Body of pancreas (tissue), 4 donors: ENCODE data around the gene EYS. TPM values are rescaled to one million over a fixed set of nuclear protein-coding genes. Genes with fewer than 3 reads are reported as not detected.

Experiments used
- ATAC-seq: fragments of 150-250 bp; one replicate; pipeline ENCODE4 v1.9.1; 2016
- DNase-seq, 4 donors: peaks; one replicate each; pipeline ENCODE4 v3.0.0-alpha.2; 2019
- H3K27ac ChIP-seq, 4 donors: fragments of 200-600 bp; sonication (generic); 1 replicate in 3 of 4; 2 replicates in 1 of 4; pipeline versions ENCODE4 v1.5.1 to v1.6.1; 2016 to 2019; ENCODE audit warnings: mild to moderate bottlenecking in 1 of 4, mixed read lengths in 1 of 4, moderate library complexity in 1 of 4
- H3K27me3 ChIP-seq, 2 donors: fragments of 200-600 bp; sonication (generic); one replicate each; pipeline ENCODE4 v1.6.0; 2016; ENCODE audit warnings: mild to moderate bottlenecking in 1 of 2
- H3K36me3 ChIP-seq, 2 donors: fragments of 200-600 bp; sonication (generic); replicated peaks in 1 of 2; 2 replicates each; pipeline ENCODE4 v1.5.1; 2016; ENCODE audit warnings: low read depth in 2 of 2; ENCODE audit not compliant: insufficient read depth in 1 of 2
- H3K4me1 ChIP-seq: fragments of 200-600 bp; sonication (generic); one replicate; pipeline ENCODE4 v1.6.0; 2016
- H3K4me3 ChIP-seq, 2 donors: fragments of 200-600 bp; sonication (generic); 1 replicate in 1 of 2; 2 replicates in 1 of 2; pipeline ENCODE4 v1.5.1; 2016 to 2019
- H3K9me3 ChIP-seq, 3 donors: fragments of 200-600 bp; sonication (generic); 1 replicate in 2 of 3; 2 replicates in 1 of 3; pipeline ENCODE4 v1.5.1; 2016
- CTCF ChIP-seq, 7 experiments: fragments of 450-650 bp in 4 of 7; fragments of 200-600 bp in 3 of 7; sonication (generic) in 3 of 7; IDR thresholded peaks; one replicate each; pipeline ENCODE4 v1.5.1; 2016 to 2019; ENCODE audit warnings: antibody characterized with exemption in 7 of 7
- POLR2A ChIP-seq, 3 donors: fragments of 450-650 bp; IDR thresholded peaks; one replicate each; pipeline ENCODE4 v1.6.1; 2016; ENCODE audit warnings: antibody characterized with exemption in 3 of 3, mild to moderate bottlenecking in 2 of 3
- WGBS, 2 donors: methylation state at CpG; one replicate each; pipeline ENCODE4 v1.1.5; 2017; 5-methylcytosine and 5-hydroxymethylcytosine counted together
- intact Hi-C: fragments of 100-400 bp; cut with DNase I; formaldehyde crosslinking; loops from one replicate; pipeline ENCODE4 v1.15.1; 2023
- total RNA-seq, 2 donors: library from RNA; depleted of rRNA; stranded (reverse); fragments of >200 nt; gene quantifications; one replicate each; pipeline ENCODE4 v1.1.0, GENCODE V29; 2016

Gene EYS
- total RNA-seq, 2 donors from 2014 or later: 0.26 TPM; not detected in 1

- TF ChIP-seq POLR2A (IDR thresholded peaks at IDR 0.05) (no peak), CTCF (IDR thresholded peaks at IDR 0.05) (no peak)
- ATAC-seq (no peak), DNase-seq (no peak)
- H3K36me3 ChIP-seq: no peaks in the 10 kb centered on the region
- H3K27ac ChIP-seq: no peak overlapping the region
- no peaks in the 10 kb centered on the region for H3K4me1 ChIP-seq
- intact Hi-C loops: no loop called here
- no peak overlapping the region for H3K4me3 ChIP-seq
- no peaks in the 10 kb centered on the region for H3K9me3 ChIP-seq
- H3K27me3 ChIP-seq: no peaks in the 10 kb centered on the region
Measured at GRCh38 chr6:63745784-63746183, 1961.2 kb downstream of the EYS start.

- H3K4me3 ChIP-seq: no peak overlapping the region
- no peak for DNase-seq
- no peak for ATAC-seq
- H3K27ac ChIP-seq: no peak overlapping the region
- H3K27me3 ChIP-seq: no peaks in the 10 kb centered on the region
- intact Hi-C loops: no loop called here
- TF ChIP-seq CTCF (IDR thresholded peaks at IDR 0.05): no peak
- TF ChIP-seq POLR2A (IDR thresholded peaks at IDR 0.05): no peak
- H3K9me3 ChIP-seq: no peaks in the 10 kb centered on the region
- no peaks in the 10 kb centered on the region for H3K36me3 ChIP-seq
- no peaks in the 10 kb centered on the region for H3K4me1 ChIP-seq
- WGBS, 2 donors: 58 to 59% methylated on average over 4 of the region's 4 CpGs
Measured at GRCh38 chr6:63744810-63745209, 1962.2 kb downstream of the EYS start.

GRCh38 chr6:63743691-63744090 lies 1963.3 kb downstream of the EYS start:
- Histone ChIP-seq H3K4me3 (no peak overlapping the region), H3K36me3 (no peaks in the 10 kb centered on the region), H3K27me3 (no peaks in the 10 kb centered on the region), H3K4me1 (no peaks in the 10 kb centered on the region), H3K9me3 (no peaks in the 10 kb centered on the region), H3K27ac (no peak overlapping the region)
- TF ChIP-seq CTCF (IDR thresholded peaks at IDR 0.05) (no peak), POLR2A (IDR thresholded peaks at IDR 0.05) (no peak)
- ATAC-seq (no peak), DNase-seq (no peak)
- intact Hi-C loops: no loop called here

- ATAC-seq: no peak
- intact Hi-C loops: no loop called here
- Histone ChIP-seq H3K4me3 (no peak overlapping the region), H3K27me3 (no peaks in the 10 kb centered on the region), H3K27ac (no peak overlapping the region), H3K9me3 (no peaks in the 10 kb centered on the region), H3K36me3 (no peaks in the 10 kb centered on the region), H3K4me1 (no peaks in the 10 kb centered on the region)
- no peak for TF ChIP-seq POLR2A (IDR thresholded peaks at IDR 0.05)
- peak in 3 of 4 donors; percentile 7 to 30 (median 9) for DNase-seq
Measured at GRCh38 chr6:63742060-63742459, 1965.0 kb downstream of the EYS start.

GRCh38 chr6:63740709-63741108 lies 1966.3 kb downstream of the EYS start:
- TF ChIP-seq POLR2A (IDR thresholded peaks at IDR 0.05): no peak
- TF ChIP-seq CTCF (IDR thresholded peaks at IDR 0.05): no peak
- intact Hi-C loops: no loop called here
- Histone ChIP-seq H3K4me3 (no peak overlapping the region), H3K27me3 (no peaks in the 10 kb centered on the region), H3K9me3 (no peaks in the 10 kb centered on the region), H3K36me3 (no peaks in the 10 kb centered on the region), H3K27ac (no peak overlapping the region), H3K4me1 (no peaks in the 10 kb centered on the region)
- DNase-seq: no peak
- WGBS, 2 donors: 11 to 28% methylated on average over 2 of the region's 2 CpGs
- peak; percentile 38 for ATAC-seq
